HCT116 (cell line): Measurements from ENCODE around the gene SSBP1.

Experiments
- CTCF ChIP-seq, 3 experiments: fragments of 200-600 bp in 1 of 3; sonication (generic) in 1 of 3; IDR thresholded peaks in 2 of 3; conservative IDR thresholded peaks in 1 of 3; 2 replicates each; pipeline ENCODE4 v1.5.1; 2012 to 2017; ENCODE audit warnings: low read depth in 2 of 3, low read length in 2 of 3, antibody characterized with exemption in 1 of 3, borderline replicate concordance in 1 of 3, control low read depth in 1 of 3, mild to moderate bottlenecking in 1 of 3, mixed read lengths in 1 of 3, mixed run types in 1 of 3, moderate library complexity in 1 of 3; ENCODE audit not compliant: insufficient read depth in 1 of 3
- POLR2AphosphoS5 ChIP-seq: IDR thresholded peaks from 2 replicates; pipeline ENCODE4 v1.6.1; 2011; ENCODE audit warnings: mild to moderate bottlenecking, low read depth, low read length, moderate library complexity
- TCF7L2 ChIP-seq: IDR thresholded peaks from 2 replicates; pipeline ENCODE4 v1.7.0; 2011; ENCODE audit warnings: borderline replicate concordance, inconsistent platforms; ENCODE audit not compliant: insufficient read depth, insufficient read length; ENCODE audit errors: extremely low read depth
- TF ChIP-seq, protein P1 (sequence below): IDR thresholded peaks from 2 replicates; pipeline ENCODE4 v1.6.1; 2012

DNA sequence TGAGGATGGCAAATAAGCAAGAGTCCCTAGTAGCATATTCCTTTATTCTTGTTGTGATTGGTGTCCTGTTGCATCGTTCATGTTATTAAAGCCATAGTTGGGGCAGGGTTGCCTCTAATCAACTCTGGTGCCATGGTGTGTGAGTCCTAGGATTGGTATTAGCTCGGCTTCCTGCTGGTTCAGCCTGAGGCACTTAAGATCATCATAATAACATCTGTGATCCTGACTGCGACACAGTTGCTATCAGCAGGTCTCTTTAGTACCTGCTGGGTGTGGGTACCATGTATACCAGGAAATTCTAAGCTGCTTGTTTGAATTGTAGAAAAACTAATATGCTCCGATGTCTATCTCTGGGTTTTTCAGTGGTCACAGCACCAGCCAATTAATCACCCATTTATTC lies 28.4 kb upstream of the SSBP1 start:
- TF ChIP-seq, protein P1, sequence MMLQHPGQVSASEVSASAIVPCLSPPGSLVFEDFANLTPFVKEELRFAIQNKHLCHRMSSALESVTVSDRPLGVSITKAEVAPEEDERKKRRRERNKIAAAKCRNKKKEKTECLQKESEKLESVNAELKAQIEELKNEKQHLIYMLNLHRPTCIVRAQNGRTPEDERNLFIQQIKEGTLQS = no peak
- TF ChIP-seq CTCF (IDR thresholded peaks at IDR 0.05 in 2 of 3, conservative IDR thresholded peaks at IDR 0.05 in 1 of 3; ENCODE audit: borderline replicate concordance in 1 of 3, insufficient read depth in 1 of 3, low read depth in 2 of 3, low read length in 2 of 3) (no peak), TCF7L2 (no peak), POLR2AphosphoS5 (no peak)
